GM12874 (cell line): Measurements from ENCODE around the gene RPL22.

ENCODE experiments used
- CTCF ChIP-seq: IDR thresholded peaks from 2 replicates; pipeline ENCODE4 v1.5.1; 2011; ENCODE audit warnings: low read depth, mild to moderate bottlenecking, control low read depth, low read length, moderate library complexity; ENCODE audit not compliant: insufficient read depth

The RPL22 gene

GRCh38 chr1:6210591-6211355 is 11.4 kb upstream of the RPL22 start:
- TF ChIP-seq CTCF = no peak

GRCh38 chr1:6209661-6210580 is 10.5 kb upstream of the RPL22 start:
- peak; percentile 64 for TF ChIP-seq CTCF

- peak; percentile 61 for TF ChIP-seq CTCF
Measured at GRCh38 chr1:6208723-6209660, 9.6 kb upstream of the RPL22 start.

GRCh38 chr1:6207921-6208320 is 8.5 kb upstream of the RPL22 start:
- no peak for TF ChIP-seq CTCF

- no peak for TF ChIP-seq CTCF
Measured at GRCh38 chr1:6207075-6207885, 7.9 kb upstream of the RPL22 start.

GRCh38 chr1:6206520-6206855 is 7.1 kb upstream of the RPL22 start:
- TF ChIP-seq CTCF = no peak
